MCF 10A (cell line): ENCODE measurements around the gene MED12. TPM values are rescaled to one million over a fixed set of nuclear protein-coding genes. Genes with fewer than 3 reads are reported as not detected.
A peak's percentile ranks its signal among the peaks of the same experiment; 100 is the strongest.

Experiments
- BruUV-seq: library from RNA; stranded (reverse); fragments of 400-500 nt; replicated peaks from 2 replicates; lab custom pipeline; 2021; lab: Mats Ljungman, UMichigan
- CTCF ChIA-PET: fragments of 300-600 bp; sonication (Branson Sonifier 250); formaldehyde crosslinking; extraction: SDS; loops from one replicate; lab custom pipeline; 2021; ENCODE audit warnings: antibody characterized with exemption, inconsistent platforms; lab: Yijun Ruan, JAX
- POLR2A ChIA-PET: fragments of 300-600, 350-650 bp; sonication (Branson Sonifier 250); formaldehyde crosslinking; extraction: SDS; loops from one replicate; lab custom pipeline; 2020; ENCODE audit warnings: antibody characterized with exemption, inconsistent platforms; lab: Yijun Ruan, JAX
- DNase-seq: peaks from one replicate; pipeline ENCODE4 v3.0.0-alpha.2; 2018; ENCODE audit not compliant: unreplicated experiment
- H3K27ac Mint-ChIP-seq: one replicate; pipeline ENCODE4 v1.8.0; 2022; ENCODE audit warnings: mild to moderate bottlenecking, low read depth, mixed read lengths; ENCODE audit not compliant: unreplicated experiment
- H3K27me3 Mint-ChIP-seq: one replicate; pipeline ENCODE4 v1.8.0; 2022; ENCODE audit warnings: mixed read lengths; ENCODE audit not compliant: insufficient read depth, unreplicated experiment
- H3K36me3 Mint-ChIP-seq: one replicate; pipeline ENCODE4 v1.8.0; 2022; ENCODE audit warnings: mild to moderate bottlenecking, moderate library complexity, mixed read lengths; ENCODE audit not compliant: insufficient read depth, unreplicated experiment
- H3K4me1 Mint-ChIP-seq: one replicate; pipeline ENCODE4 v1.8.0; 2022; ENCODE audit warnings: mixed read lengths; ENCODE audit not compliant: insufficient read depth, unreplicated experiment
- H3K4me3 Mint-ChIP-seq: one replicate; pipeline ENCODE4 v1.8.0; 2022; ENCODE audit warnings: mild to moderate bottlenecking, moderate library complexity, mixed read lengths; ENCODE audit not compliant: unreplicated experiment
- H3K9me3 Mint-ChIP-seq: one replicate; pipeline ENCODE4 v1.8.0; 2022; ENCODE audit warnings: mixed read lengths; ENCODE audit not compliant: unreplicated experiment
- CTCF ChIP-seq: fragments of 200-600 bp; IDR thresholded peaks from one replicate; pipeline ENCODE4 v1.8.0; 2022; ENCODE audit warnings: antibody characterized with exemption, mild to moderate bottlenecking; ENCODE audit not compliant: unreplicated experiment
- intact Hi-C: fragments of 100-400 bp; cut with micrococcal nuclease; formaldehyde crosslinking; loops from 2 replicates; pipeline ENCODE4 v1.14.1; 2022
- total RNA-seq: library from RNA; stranded (reverse); gene quantifications from 2 replicates; pipeline ENCODE4 v1.2.3, GENCODE V29; 2022

MED12 gene
- total RNA-seq, 1 experiment from 2014 or later, result 36.6 TPM

DNA sequence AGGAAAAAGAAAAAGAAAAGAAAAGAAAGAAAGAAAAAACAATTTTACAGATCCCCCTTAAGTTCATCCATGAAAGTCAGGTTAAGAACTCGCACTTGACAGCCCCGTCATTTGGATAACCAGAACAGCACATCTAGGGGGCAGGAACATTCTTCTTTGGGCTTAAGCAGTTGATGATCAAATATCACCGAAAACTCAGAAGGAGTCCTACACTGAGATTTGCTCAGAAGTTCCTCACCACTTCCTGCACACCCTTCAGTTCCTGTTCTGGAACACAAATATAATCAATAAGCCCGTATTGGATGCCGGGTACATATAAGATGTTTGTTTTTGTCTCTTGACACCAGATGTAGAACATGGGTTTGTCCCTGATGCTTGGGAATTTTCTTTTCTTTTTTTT lies 40.9 kb downstream of the MED12 start:
- no TSS peak for BruUV-seq
- no peak for TF ChIP-seq CTCF
- POLR2A ChIA-PET, result no interaction called here
- Mint-ChIP-seq H3K9me3 (no peaks in the 10 kb centered on the region), H3K4me3 (no peak overlapping the region), H3K4me1 (no peaks in the 10 kb centered on the region), H3K36me3 (peaks cover 6% of the 10 kb centered on the region), H3K27me3 (peaks cover 41% of the 10 kb centered on the region), H3K27ac (no peak overlapping the region)
- intact Hi-C loops, result no loop called here
- CTCF ChIA-PET, result interaction anchor here (0.7 kb wide), 1 partner anchor 138 kb away, joined by 4 read pairs; no protein-coding TSS in a partner anchor
- DNase-seq, result no peak

- BruUV-seq, result no TSS peak
- H3K27ac Mint-ChIP-seq, result no peak overlapping the region
- TF ChIP-seq CTCF, result no peak
- H3K27me3 Mint-ChIP-seq, result peaks cover 46% of the 10 kb centered on the region
- no peaks in the 10 kb centered on the region for H3K9me3 Mint-ChIP-seq
- intact Hi-C loops, result no loop called here
- DNase-seq, result peak; percentile 84
- H3K4me3 Mint-ChIP-seq, result no peak overlapping the region
- peaks cover 6% of the 10 kb centered on the region for H3K36me3 Mint-ChIP-seq
- CTCF ChIA-PET, result interaction anchor here (0.7 kb wide), 1 partner anchor 18 kb away, joined by 3 read pairs; no protein-coding TSS in a partner anchor
- no peaks in the 10 kb centered on the region for H3K4me1 Mint-ChIP-seq
- POLR2A ChIA-PET, result no interaction called here
Measured at GRCh38 chrX:71160475-71160874, 42.1 kb downstream of the MED12 start.

- no peaks in the 10 kb centered on the region for H3K4me1 Mint-ChIP-seq
- ChIA-PET CTCF (interaction anchor here (0.6 kb wide), 2 partner anchors 71 to 1254 kb away, joined by 3 read pairs; no protein-coding TSS in a partner anchor), POLR2A (interaction anchor here (0.6 kb wide), 1 partner anchor 187 kb away, joined by 5 read pairs; no protein-coding TSS in a partner anchor)
- no peak for DNase-seq
- no peak overlapping the region for H3K4me3 Mint-ChIP-seq
- H3K27me3 Mint-ChIP-seq, result peaks cover 33% of the 10 kb centered on the region
- intact Hi-C loops, result no loop called here
- no TSS peak for BruUV-seq
- H3K27ac Mint-ChIP-seq, result no peak overlapping the region
- H3K36me3 Mint-ChIP-seq, result peaks cover 6% of the 10 kb centered on the region
- no peaks in the 10 kb centered on the region for H3K9me3 Mint-ChIP-seq
- no peak for TF ChIP-seq CTCF
Measured at GRCh38 chrX:71162981-71163380, 44.6 kb downstream of the MED12 start.

- H3K36me3 Mint-ChIP-seq, result peaks cover 6% of the 10 kb centered on the region
- no peaks in the 10 kb centered on the region for H3K4me1 Mint-ChIP-seq
- H3K4me3 Mint-ChIP-seq, result no peak overlapping the region
- no peak overlapping the region for H3K27ac Mint-ChIP-seq
- DNase-seq, result peak; percentile 29
- POLR2A ChIA-PET, result no interaction called here
- CTCF ChIA-PET, result no interaction called here
- BruUV-seq, result no TSS peak
- H3K9me3 Mint-ChIP-seq, result no peaks in the 10 kb centered on the region
- H3K27me3 Mint-ChIP-seq, result peaks cover 33% of the 10 kb centered on the region
- intact Hi-C loops, result no loop called here
- no peak for TF ChIP-seq CTCF
Measured at GRCh38 chrX:71164071-71164470, 45.7 kb downstream of the MED12 start.
